Hair follicle dermal papilla cell (primary cell): ENCODE results near the gene FANCG. TPM values are rescaled to one million over a fixed set of nuclear protein-coding genes. Genes with fewer than 3 reads are reported as not detected.

Source experiments
- small RNA-seq: library from RNA; depleted of rRNA; stranded (forward); fragments of <200 nt; gene quantifications from one replicate; pipeline ENCODE3, GENCODE V24; 2012
- total RNA-seq: library from RNA; depleted of rRNA; stranded (reverse); fragments of >200 nt; gene quantifications from 2 replicates; pipeline ENCODE4 v1.2.3, GENCODE V29; 2012

The FANCG gene
- 10.9 and 11.9 TPM in 2 replicates for total RNA-seq

DNA sequence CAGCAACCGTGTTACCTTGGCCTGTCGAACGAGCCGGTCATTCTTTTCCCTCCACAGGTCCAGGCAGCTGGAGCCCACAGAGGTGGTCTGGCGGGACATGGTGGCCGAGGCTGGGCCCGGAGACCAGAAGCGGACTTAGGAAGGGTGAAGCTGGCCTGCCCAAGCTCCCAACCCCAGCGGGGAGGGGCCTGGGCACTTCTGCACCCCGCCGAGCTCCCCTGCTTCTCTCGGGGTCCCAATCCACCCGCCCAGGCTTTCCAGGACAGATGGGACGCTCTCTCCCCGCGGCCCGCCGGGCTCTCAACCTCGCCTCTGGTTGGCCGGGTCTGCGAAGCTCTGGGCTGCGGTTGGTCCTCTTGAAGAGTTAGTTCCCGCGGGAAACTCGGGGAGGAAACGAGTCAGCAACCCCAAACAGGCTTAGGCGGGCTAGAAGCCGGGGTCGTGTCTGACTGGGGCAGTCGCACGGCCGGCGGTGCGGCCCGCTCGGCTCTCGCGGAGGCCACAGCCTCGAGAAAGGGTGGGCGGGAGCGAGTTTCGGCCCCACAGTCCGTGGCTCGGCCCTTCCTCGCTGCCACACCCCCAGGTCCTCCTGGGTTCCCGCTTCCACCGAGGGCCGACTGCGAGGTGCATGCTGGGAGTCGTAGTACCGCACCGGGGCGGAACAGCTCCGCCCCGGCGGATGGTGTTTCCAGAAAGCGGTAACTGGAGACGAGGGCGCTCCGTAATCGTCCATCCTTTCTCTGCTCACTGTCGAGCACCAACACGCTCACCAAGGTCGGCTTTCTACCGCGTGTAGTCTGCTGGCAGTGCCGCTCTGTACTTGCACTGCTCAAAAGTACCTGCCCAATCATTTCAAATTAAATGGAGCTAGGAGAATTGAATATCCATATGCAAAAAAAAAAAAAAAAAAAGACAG lies at the start of gene FANCG:
Gene FANCG, minus strand, starts transcription at position 517 of the 916 bp plus-strand sequence. Its CDS starts 418 bp downstream, at position 99.

DNA sequence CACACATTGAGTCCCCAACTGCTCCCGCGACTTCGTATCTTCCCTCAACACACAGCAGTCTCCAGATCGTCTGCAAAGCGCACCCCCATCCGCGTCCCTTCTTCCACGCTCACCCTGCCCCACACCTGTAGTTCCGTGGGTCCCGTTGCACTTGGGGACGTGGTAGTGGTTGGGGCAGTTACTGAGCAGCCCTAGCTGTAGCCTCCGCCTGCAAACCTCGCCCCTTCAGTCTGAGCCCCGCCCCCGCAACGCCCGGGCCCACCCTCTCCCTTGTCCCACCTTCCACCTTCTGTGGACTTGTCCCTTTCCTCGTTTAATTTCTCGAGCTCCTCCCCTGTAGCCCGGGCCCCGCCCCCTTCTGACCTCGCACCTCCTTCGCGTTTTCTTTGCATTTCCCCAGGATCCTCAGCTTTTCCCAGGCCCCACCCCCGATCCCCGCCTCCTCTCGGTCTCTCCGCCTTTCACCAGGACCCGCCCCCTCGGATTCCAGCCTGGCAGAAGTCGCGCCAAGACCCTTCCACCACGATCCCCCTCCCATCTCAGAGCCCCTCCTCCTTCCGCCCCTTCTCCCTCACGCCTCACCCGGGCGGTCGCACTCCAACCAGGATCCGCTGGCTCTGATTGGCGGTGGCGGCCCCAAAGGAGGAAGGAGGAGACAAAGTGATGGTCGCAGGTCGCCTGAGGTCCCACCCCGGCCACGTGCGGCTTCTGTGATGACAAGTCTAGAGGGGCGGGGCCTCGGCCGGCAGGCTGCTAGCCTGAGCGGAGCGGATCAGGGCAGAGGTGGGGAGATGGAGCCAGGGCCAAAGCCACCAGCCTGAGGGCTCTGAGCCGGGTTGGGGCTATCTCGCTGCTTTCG lies 36.2 kb upstream of the FANCG start, which contains the start of gene ATOSB:
Gene ATOSB, minus strand, starts transcription at position 183 of the 859 bp plus-strand sequence. CDS start 7,588 bp downstream, outside the sequence.

GRCh38 chr9:35102769-35103659 lies 23.3 kb upstream of the FANCG start, which contains the start of gene STOML2:
TSS of gene STOML2 (minus strand) at chr9:35103131. CDS start at chr9:35103094, 37 bp downstream.

DNA sequence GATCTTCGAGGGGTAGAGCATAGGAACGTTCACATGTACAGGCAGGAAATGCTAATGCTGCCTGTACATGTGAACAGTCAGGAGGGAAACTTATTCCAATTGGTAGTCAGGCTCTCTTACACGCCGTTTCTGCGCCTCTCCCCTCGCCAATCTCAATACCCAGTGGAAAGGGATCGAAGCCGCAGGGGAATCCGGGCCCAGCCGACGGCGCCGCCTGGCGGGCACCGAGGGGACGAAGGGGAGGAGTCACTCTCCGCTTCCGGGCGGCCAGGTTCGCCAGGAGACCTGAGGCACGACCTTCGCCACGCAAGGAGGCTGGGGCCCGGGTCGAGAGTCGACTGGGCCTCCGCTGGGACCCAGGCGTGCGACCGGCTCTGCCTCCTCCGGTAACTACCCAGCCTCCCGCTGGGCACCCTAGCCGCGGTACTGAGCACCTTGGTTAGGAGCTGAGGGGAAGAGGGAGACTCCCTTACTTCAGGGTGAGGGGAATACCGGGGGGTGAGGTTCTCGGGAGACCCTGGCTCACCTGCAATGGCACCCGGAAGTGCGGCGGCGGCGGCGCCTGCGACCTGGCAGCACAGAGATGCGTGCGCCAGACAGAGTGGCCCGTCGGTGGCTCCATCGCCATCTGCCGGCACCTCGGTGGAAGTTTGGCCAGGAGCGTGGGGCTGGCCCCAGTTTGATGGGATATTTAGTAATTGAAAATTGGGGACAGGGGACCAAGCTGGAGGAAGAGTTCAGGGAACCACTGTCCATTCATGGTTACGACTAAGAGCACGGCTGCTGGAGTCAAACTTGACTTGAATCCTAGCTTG lies 16.5 kb upstream of the FANCG start, which contains the start of gene PIGO:
Gene PIGO, minus strand, starts transcription at position 557 of the 815 bp plus-strand sequence. CDS start 1,026 bp downstream, outside the sequence.

DNA sequence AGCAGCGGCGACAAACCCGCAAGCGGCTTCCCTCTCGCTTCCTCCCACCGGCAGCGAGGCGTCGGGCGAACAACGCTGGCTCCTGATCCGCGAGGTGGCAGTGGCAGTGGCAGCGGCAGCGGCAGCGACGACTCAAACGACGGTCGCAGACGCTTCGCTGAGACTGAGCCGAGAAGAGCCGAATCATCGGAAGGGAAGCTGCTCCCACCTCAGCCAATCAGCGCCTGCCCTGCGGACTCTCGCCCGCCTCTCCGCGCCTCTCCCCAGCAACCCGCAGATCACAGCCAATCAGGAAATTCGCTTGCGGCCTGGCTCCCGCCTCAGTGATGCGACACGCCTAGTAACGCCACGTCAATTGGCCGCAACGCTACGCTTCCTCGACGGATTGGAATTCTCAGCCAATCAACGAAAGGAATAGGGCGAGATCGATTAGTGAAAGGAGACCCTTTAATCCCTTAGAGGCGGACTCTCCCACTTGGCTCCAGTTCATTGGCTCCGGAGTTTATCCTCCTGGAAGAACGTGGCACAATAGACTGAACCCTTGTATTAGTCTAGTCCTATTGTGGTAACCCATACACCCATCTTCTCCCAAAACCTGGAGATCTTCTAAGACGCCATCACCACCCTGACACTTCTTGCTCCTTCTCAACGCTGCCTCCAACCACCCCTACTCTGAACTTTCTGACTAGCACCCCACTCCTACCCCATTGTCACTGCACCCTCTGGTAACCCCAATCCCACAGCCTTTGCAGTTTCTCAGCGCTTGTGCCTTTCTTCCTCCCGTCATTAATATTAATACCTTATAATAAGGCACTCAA lies 7.1 kb downstream of the FANCG start, which contains the start of gene VCP:
Gene VCP, minus strand, starts transcription at position 165 of the 818 bp plus-strand sequence. CDS start 272 bp downstream, outside the sequence.

Small RNA genes lying within 50 kb of the gene (small RNA-seq; reads per million reads assigned to genes)
- gene RN7SL338P = not detected

Other genes with a start within 250 kb of the FANCG start
- under 0.01 TPM in 2 replicates for gene PHF24, start 121.7 kb downstream of the FANCG start, total RNA-seq
- 16.9 and 19.7 TPM in 2 replicates for gene DNAJB5, start 90.2 kb downstream of the FANCG start, total RNA-seq
- 305 and 331 TPM in 2 replicates for gene VCP, start 7.3 kb downstream of the FANCG start, total RNA-seq
- 13.1 and 16.3 TPM in 2 replicates for gene PIGO, start 16.6 kb upstream of the FANCG start, total RNA-seq
- gene STOML2, start 23.2 kb upstream of the FANCG start, total RNA-seq = 115 and 117 TPM in 2 replicates
- gene ATOSB, start 35.9 kb upstream of the FANCG start, total RNA-seq = 25.8 and 36.3 TPM in 2 replicates
- gene UNC13B, start 82.1 kb upstream of the FANCG start, total RNA-seq = 29.1 and 29.2 TPM in 2 replicates